ENCODE data around the gene WNT9A. TPM values are rescaled to one million over a fixed set of nuclear protein-coding genes. Genes with fewer than 3 reads are reported as not detected.

Gene WNT9A
- total and polyA plus RNA-seq, 2 donors from 2014 or later, result 0.58 to 3.1 TPM

- no peaks in the 10 kb centered on the region for H3K4me1 ChIP-seq (ENCODE audit: control insufficient read depth in 2 of 3, insufficient read depth in 2 of 3, low read depth in 1 of 3, low read length in 3 of 3)
- intact Hi-C loops (cut with DNase I), result loop anchor here (10.0 kb wide), 1 partner anchor 175 kb away; no protein-coding TSS in a partner anchor
- peak in 2 of 5 donors; percentile 48 to 64 for DNase-seq
- FAIRE-seq, result no peak
- no peak for TF ChIP-seq CTCF (IDR thresholded peaks at IDR 0.05; ENCODE audit: borderline replicate concordance, extremely low read depth, insufficient read depth)
- no peaks in the 10 kb centered on the region for H3K27me3 ChIP-seq (ENCODE audit: control insufficient read depth, insufficient read depth, low read length)
- no peak overlapping the region for H3K4me3 ChIP-seq (ENCODE audit: low read length in 3 of 3)
- H3K36me3 ChIP-seq (ENCODE audit: control insufficient read depth in 2 of 3, insufficient read depth in 3 of 3, low read length in 3 of 3), result no peaks in the 10 kb centered on the region
- H3K9ac ChIP-seq (ENCODE audit: low read length in 3 of 3), result no peak overlapping the region
- H3K9me3 ChIP-seq (ENCODE audit: control insufficient read depth in 2 of 3, insufficient read depth in 1 of 3, low read length in 3 of 3), result no peaks in the 10 kb centered on the region
- H3K27ac ChIP-seq (ENCODE audit: low read depth in 2 of 2, low read length in 2 of 2), result no peak overlapping the region
Measured at GRCh38 chr1:227939791-227940771, 7.7 kb downstream of the WNT9A start.

- Histone ChIP-seq H3K36me3 (ENCODE audit: control insufficient read depth in 2 of 3, insufficient read depth in 3 of 3, low read length in 3 of 3) (no peaks in the 10 kb centered on the region), H3K27me3 (ENCODE audit: control insufficient read depth, insufficient read depth, low read length) (no peaks in the 10 kb centered on the region), H3K9ac (ENCODE audit: low read length in 3 of 3) (no peak overlapping the region), H3K4me1 (ENCODE audit: control insufficient read depth in 2 of 3, insufficient read depth in 2 of 3, low read depth in 1 of 3, low read length in 3 of 3) (no peaks in the 10 kb centered on the region), H3K27ac (ENCODE audit: low read depth in 2 of 2, low read length in 2 of 2) (no peak overlapping the region), H3K9me3 (ENCODE audit: control insufficient read depth in 2 of 3, insufficient read depth in 1 of 3, low read length in 3 of 3) (no peaks in the 10 kb centered on the region), H3K4me3 (ENCODE audit: low read length in 3 of 3) (no peak overlapping the region)
- intact Hi-C loops (cut with DNase I), result no loop called here
- no peak for TF ChIP-seq CTCF (IDR thresholded peaks at IDR 0.05; ENCODE audit: borderline replicate concordance, extremely low read depth, insufficient read depth)
- DNase-seq (peak; percentile 35 to 72 (median 48)), FAIRE-seq (no peak)
Measured at GRCh38 chr1:227938911-227939790, 8.6 kb downstream of the WNT9A start.

GRCh38 chr1:227938276-227938675, 9.5 kb downstream of the WNT9A start:
- no peak for TF ChIP-seq CTCF (IDR thresholded peaks at IDR 0.05; ENCODE audit: borderline replicate concordance, extremely low read depth, insufficient read depth)
- H3K36me3 ChIP-seq (ENCODE audit: control insufficient read depth in 2 of 3, insufficient read depth in 3 of 3, low read length in 3 of 3), result no peaks in the 10 kb centered on the region
- intact Hi-C loops (cut with DNase I), result no loop called here
- FAIRE-seq, result no peak
- DNase-seq, result peak in 1 of 5 donors; percentile 26
- no peaks in the 10 kb centered on the region for H3K4me1 ChIP-seq (ENCODE audit: control insufficient read depth in 2 of 3, insufficient read depth in 2 of 3, low read depth in 1 of 3, low read length in 3 of 3)
- no peaks in the 10 kb centered on the region for H3K27me3 ChIP-seq (ENCODE audit: control insufficient read depth, insufficient read depth, low read length)
- H3K27ac ChIP-seq (ENCODE audit: low read depth in 2 of 2, low read length in 2 of 2), result no peak overlapping the region
- no peaks in the 10 kb centered on the region for H3K9me3 ChIP-seq (ENCODE audit: control insufficient read depth in 2 of 3, insufficient read depth in 1 of 3, low read length in 3 of 3)
- H3K4me3 ChIP-seq (ENCODE audit: low read length in 3 of 3), result no peak overlapping the region
- no peak overlapping the region for H3K9ac ChIP-seq (ENCODE audit: low read length in 3 of 3)

Data from kidney (tissue), 14 donors.